IMR-90 (cell line): ENCODE results near the gene HERC6.

ENCODE experiments used
- BHLHE40 ChIP-seq: fragments of 150-350 bp; IDR thresholded peaks from 2 replicates; pipeline ENCODE4 v1.6.1; 2016; ENCODE audit warnings: mild to moderate bottlenecking, low read depth, low read length
- POLR2A ChIP-seq: IDR thresholded peaks from 2 replicates; pipeline ENCODE4 v1.6.1; 2012; ENCODE audit warnings: mild to moderate bottlenecking, low read depth, low read length
- RAD21 ChIP-seq: IDR thresholded peaks from 2 replicates; pipeline ENCODE4 v1.6.1; 2012; ENCODE audit warnings: low read length, improper control_type of control experiment
- RFX5 ChIP-seq: IDR thresholded peaks from 2 replicates; pipeline ENCODE4 v1.8.0; 2012; ENCODE audit warnings: low read depth, mild to moderate bottlenecking, low read length, moderate library complexity
- USF2 ChIP-seq: fragments of 150-350 bp; IDR thresholded peaks from 2 replicates; pipeline ENCODE4 v1.6.1; 2017; ENCODE audit warnings: mild to moderate bottlenecking, antibody characterized with exemption, low read length, low read depth
- TF ChIP-seq, protein P1 (sequence below): conservative IDR thresholded peaks from 2 replicates; pipeline ENCODE4 v1.5.1; 2012; ENCODE audit warnings: mild to moderate bottlenecking, low read depth, low read length, improper control_type of control experiment

DNA sequence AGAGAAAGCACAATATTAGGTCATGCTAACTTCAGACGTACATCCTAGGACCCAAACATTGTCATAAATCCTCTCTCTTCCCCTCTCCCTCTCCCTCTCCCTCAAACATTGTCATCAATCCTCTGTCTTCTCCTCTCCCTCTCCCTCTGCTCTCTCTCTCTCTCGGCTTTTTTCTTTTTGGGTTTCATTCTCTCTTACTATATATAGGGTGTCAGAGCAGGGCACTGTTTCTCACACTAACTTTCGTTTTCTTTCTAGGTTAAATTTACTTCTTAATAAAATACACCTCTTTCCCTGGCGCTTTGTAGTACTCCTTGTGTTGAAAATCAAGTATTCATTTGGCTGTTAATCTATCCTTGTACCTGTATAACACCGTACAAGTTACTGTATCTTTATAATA lies 41.2 kb downstream of the HERC6 start:
- TF ChIP-seq, protein P1, sequence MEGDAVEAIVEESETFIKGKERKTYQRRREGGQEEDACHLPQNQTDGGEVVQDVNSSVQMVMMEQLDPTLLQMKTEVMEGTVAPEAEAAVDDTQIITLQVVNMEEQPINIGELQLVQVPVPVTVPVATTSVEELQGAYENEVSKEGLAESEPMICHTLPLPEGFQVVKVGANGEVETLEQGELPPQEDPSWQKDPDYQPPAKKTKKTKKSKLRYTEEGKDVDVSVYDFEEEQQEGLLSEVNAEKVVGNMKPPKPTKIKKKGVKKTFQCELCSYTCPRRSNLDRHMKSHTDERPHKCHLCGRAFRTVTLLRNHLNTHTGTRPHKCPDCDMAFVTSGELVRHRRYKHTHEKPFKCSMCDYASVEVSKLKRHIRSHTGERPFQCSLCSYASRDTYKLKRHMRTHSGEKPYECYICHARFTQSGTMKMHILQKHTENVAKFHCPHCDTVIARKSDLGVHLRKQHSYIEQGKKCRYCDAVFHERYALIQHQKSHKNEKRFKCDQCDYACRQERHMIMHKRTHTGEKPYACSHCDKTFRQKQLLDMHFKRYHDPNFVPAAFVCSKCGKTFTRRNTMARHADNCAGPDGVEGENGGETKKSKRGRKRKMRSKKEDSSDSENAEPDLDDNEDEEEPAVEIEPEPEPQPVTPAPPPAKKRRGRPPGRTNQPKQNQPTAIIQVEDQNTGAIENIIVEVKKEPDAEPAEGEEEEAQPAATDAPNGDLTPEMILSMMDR: no peak
- TF ChIP-seq BHLHE40 (no peak), POLR2A (no peak), RAD21 (no peak), USF2 (no peak), RFX5 (no peak)
